NCI-H524 (cell line): ENCODE measurements around the gene CWF19L2.
"Not testable (repeated sequence)": the region's sequence is repeated elsewhere in the genome, so short reads cannot be mapped to it uniquely, and the experiment has no call there.

Source experiments
- DNase-seq, 2 experiments: peaks; one replicate each; lab custom pipeline; 2025; lab: John Stamatoyannopoulos, UW

Gene CWF19L2

DNA sequence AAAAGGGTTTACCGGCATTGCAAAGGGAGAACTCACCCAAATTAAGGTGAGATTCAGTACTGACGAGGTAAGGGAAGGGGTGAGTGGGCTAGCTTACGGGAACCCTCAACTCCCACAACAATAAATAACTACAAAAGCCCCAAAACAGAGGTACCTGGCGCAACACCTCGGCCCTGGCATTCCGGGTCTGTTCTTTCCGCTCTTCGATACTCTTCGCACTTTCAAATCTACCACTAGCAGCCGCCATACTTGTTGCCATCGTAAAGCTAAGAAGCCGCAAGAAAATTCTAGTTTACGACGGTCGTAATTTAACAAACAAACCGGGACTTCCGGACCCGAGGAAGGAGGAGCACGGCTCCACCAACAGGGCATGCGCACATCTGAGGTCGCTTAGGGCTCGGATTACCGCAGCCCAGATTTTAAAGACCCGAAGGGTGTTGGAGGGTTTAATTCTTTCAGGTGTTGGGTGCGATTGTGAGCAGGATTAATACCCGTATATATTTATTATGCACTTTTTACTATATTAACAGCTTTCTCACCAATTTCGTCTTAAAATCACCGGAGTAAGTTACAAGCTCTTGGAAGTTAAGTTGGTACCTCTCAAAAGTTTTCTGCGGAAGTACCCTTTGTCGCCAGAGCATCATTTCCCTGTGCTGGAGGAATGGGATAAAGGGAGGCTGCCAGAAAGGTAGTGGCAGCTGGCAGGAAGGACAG is at the start of gene CWF19L2:
Gene CWF19L2, minus strand, starts transcription at position 268 of the 714 bp plus-strand sequence. Its CDS starts 9 bp downstream, at position 259.
- peak; percentile 91 to 96 for DNase-seq

DNA sequence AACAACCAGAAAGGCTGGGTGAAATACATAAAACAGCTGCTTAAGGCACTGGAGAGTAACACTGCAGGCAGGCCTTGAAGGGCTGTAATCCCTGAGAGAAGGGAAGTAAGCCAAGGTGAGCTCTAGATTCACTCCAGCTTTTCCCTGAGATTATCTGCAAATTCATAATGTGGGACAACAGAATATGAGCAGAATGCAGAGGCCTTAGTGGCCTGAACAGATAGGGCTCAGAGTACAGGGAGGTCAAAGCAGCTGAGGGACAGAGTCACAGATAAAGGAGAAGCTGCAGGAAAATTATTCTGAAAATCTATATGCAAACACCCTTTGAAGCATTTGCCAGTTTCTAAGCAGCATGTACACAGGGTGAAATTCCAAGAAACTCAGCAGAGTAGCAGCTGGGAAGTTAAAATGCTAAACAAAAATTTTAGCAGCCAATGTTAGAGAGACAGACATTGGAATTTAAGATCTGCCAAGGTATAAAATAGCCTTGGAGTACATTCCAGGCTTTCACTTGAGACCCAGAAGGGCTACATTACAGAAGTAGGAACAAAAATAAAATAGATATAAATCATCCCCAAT is 48.1 kb upstream of the CWF19L2 start:
- no peak for DNase-seq

DNA sequence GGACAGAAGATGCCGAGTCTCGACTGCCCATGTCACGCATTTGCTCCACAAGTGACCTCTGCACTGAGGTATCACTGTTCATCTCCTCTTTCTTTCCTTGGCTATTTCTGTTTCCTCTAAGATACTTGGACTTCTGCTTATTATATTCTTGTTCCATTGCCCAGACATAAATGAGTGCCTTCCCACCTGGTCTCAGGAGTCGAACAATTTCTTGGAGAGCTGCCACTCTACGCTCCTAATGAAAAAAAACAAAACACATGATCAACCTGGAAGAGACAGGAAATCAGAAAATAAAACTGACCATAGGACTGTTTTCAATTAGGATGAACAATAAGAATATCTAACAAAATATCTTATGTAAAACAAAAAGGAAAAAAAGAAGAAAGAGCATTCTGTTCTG is 47.4 kb upstream of the CWF19L2 start:
- no peak for DNase-seq

DNA sequence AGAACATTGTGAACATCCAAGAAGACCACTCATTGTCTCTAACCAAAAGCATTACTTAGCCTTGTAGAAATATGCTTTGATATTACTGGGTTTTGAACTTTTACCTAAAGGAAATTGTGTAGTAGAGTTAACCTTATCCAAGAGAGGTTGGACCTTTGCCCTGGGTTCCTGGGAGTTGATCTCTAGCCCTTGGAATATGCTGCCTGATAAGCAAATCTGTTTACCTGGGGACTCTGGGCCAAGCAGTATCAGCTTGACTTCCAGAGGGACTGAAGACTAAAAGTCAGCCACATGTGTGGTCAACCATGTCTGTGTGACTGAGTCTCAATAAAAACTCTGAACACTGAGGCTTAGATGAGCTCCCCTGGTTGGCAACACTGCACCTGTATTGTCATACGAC is 44.1 kb upstream of the CWF19L2 start:
- DNase-seq, result no peak

DNA sequence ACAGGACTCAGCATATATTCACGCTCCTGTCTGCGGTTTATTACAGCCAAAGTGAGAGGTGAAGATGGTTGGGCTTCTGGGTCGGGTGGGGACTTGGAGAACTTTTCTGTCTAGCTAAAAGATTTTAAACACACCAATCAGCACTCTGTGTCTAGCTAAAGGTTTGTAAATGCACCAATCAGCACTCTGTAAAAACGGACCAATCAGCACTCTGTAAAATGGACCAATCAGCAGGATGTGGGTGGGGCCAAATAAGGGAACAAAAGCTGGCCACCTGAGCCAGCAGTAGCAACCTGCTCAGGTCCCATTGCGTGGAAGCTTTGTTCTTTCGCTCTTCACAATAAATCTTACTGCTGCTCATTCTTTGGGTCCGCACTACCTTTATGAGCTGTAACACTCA is 39.7 kb upstream of the CWF19L2 start:
- DNase-seq, result not testable (repeated sequence)

DNA sequence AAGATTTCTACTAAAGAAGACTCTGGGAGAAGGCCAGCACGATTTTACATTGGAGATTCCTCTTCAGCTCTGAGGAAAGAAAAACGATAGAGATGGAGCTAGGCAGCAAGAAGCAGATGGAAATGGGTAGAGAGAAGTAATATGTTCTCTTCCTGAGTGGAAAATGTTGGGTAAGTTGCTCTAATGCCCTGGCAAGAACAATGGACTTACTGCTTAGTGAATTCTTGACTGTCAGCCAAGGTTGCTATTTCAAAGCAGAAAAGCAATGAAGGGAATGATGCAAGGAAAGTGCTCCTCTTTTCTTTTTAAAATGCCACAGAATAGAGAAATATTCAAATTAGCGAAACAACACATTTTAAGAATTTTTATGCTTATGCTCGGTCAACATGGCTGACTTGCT is 38.4 kb upstream of the CWF19L2 start:
- no peak for DNase-seq

DNA sequence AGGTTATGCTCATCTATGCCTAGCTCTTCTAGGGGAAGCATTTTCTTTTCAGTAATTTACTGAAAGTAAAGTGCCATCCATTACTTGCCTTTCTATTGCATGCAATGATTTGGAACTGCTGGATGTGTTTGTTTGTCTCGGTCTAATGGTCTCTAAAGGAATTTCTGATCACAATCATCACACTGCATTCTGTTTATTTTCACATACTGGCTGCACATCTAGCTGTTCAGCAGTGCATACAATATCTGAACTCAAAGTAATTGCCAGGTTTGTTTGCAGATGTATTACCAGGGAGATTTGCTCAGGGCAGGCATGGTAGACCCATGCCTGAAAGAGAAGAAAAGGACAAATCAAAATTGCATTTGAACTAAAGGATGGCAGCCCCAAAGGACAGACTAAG is 36.4 kb upstream of the CWF19L2 start:
- DNase-seq, result no peak

DNA sequence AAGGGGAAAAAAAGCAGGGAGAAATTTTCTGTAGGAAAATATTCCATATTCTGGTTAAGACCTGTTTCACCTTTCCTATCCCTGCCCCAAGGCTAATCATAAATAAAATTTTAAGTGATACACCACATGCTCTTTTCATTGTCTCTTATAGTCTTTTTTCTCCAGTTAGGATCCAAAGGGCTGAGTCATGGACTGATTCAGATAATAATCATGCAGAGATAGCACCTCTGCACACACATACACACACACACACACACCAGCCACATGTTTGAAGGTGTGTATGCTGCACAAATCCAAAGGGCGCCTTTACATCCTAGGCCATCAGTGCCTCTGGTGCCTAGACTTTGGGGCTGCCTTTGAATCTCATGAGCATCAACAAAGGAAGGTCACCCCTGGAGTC is 35.5 kb upstream of the CWF19L2 start:
- no peak for DNase-seq

DNA sequence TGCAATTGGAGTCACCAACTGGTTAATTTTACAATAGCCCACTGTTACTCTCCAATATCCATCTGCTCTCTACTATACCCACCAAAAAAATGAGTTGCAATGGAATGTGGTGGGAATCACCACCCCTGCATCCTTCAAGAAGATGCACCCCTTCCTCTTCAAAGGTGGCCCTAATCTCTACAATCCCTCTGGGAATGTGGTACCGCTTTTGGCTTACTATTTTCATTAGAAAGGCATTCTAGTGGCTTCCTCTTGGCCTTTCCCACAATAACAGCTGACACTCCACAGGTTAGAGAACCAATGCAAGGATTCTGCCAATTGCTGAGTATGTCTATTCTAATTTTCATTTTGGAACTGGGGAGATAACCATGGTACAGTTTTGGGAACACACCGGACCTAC is 33.2 kb upstream of the CWF19L2 start:
- no peak for DNase-seq

DNA sequence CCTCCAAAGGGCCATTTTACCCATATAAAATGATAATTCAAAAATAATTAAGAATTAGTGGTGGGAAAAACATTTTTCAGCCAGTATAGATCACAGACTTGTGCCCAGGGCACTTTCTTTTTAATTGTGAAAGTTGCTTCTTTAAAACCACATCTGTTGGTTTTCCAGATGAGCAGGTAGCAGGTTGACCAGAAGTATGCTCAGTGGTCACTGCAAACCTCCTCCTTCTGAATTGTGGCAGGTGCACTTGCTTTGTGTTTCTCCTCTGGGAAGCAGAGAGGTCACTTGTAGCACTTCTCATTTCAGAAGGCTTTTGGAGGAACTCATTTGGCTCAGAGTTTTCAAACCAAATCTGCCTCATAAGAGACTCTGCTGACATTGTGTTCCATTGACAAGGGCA is 24.6 kb upstream of the CWF19L2 start:
- DNase-seq, result no peak

DNA sequence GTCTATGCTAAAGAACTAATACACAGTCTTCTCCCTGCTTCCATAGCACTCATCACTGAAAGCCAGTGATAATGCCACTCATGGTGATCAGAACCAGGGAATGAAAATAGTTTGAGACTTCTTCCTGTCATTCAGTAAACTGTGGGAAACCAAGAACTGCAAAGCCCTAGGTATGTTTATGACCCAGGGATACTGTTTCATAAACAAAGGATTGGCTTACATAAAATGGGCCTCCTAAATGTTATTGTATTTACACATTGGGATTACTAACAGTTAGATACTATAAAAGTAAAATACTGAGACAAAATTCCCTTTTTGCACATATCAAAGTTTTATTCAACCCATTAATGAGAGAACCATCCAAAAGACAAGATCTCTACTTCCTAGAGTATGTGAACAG is 21.3 kb upstream of the CWF19L2 start:
- no peak for DNase-seq

DNA sequence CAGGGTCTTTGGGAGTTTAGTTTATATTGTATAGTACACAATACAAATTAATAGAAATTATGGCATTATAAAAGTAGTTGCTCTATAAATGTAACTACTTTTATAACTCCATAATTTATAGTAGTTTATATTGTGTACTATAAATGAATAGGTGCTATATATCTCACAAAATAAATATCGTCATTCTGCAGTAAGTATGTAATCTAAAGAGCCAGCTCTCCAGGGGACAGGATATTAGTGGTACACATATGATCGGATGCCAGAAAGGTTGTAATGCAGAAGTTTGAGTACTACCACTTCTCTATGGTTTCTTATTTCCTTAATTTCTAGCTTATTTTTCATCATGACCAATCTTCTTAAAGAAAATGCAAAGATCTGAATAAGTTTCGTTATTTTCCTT is 20.2 kb upstream of the CWF19L2 start:
- no peak for DNase-seq

DNA sequence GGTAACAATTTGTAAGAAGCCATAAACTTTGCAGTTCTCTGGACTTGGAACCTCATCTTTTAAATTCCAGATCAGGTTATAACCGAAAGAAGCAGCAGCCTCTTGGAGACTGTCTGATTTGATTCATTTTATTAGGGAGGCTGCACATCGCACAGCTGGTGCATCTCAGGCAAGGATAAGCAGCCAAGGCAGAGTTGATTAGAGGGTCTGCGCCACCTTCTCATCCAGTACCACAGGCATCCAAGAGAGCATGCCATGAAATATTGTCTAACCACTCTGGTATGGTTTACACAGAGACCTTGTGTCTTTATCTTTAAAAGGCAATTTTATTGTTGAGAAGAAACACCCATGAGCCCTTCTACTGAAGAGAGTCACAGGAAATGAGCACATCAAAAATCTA is 16.2 kb upstream of the CWF19L2 start:
- no peak for DNase-seq

DNA sequence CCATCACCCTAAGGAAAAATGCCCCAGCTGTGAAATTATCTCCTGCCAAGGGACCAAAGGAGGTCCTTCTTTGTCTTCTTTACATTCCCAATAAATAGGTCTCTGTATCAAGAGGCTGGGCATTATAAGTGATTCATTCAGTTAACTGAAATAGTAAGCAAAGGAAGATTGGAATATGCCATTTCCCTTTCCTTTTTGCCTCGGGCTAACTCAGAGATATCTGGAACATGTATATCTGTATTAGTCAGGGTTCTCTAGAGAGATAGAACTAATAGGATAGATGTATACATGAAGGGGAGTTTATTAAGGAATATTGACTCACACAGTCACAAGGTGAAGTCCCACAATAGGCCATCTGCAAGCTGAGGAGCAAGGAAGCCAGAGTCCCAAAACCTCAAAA is 15.3 kb upstream of the CWF19L2 start:
- DNase-seq, result no peak

DNA sequence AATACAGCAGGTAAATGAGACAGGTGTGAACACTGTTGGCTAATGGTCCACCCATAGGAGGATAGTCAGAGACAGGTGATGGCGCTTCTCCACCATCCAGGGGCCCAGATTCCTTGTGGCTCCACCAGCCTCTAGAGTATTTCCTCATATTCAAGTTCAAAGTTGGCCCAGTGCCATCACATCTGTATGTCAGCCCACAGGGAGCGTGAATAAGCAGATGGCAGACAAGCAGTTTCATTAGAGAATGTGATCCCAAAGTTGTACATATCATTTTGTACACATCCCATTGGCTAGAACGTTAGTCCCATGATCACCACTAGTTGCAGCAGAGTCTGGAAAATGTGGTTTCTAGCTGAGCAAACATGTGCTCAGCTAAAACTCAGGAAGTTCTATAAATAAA is 11.0 kb upstream of the CWF19L2 start:
- peak; percentile 16 to 77 for DNase-seq

DNA sequence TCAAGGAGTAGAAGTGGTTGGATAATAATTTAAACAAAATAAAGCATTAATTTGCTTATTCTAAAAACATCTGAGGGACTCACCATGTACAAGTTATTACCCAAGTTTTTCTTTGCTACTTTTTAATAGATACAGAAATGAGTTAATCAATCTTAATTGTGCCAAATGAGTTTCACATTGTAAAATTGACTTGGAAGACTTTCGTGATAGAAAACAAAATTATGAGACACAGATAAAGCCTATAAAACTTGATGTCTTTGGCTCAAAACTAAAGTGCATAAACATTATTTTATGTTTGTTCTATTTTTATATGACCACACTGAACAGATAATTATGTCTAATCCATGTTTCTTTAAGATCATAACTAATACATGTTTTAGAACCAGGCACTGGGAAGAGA is 10.1 kb upstream of the CWF19L2 start:
- DNase-seq, result no peak

DNA sequence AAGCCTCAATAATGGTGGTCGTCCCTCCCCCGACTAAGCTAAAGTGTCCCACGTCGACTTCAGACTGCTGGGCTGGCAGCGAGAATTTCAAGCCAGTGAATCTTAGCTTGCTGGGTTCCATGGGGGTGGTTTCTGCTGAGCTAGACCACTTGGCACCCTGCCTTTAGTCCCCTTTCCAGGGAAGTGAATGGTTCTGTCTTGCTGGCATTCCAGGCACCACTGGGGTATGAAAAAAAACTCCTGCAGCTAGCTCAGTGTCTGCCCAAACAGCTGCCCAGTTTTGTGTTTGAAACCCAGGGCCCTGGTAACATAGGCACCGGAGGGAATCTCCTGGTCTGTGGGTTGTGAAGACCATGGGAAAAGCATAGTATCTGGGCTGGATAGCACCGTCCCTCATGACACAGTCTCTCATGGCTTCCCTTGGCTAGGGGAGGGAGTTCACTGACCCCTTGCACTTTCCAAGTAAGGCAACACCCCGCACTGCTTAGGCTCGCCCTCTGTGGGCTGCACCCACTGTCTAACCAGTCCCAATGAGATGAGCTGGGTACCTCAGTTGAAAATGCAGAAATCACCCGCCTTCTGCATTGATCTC is 8.7 kb upstream of the CWF19L2 start:
- DNase-seq, result not testable (repeated sequence)

DNA sequence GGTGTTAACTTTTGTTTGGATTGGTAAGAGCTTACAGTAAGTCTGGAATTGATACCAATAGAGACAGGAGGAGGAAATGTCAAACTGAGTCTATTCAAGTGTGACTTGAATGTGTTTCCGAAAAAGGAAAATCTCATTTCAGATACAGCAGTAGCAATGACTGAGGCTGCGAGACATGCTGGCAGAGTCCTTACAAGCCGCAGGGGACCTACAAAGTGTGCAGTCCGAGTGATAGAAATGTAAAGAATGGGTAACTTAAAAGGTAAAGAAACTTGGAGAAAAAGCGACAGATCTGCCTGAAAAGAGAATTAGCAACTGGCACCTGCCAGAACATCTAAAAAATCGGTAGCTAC is 444 bp downstream of the CWF19L2 start:
- no peak for DNase-seq

DNA sequence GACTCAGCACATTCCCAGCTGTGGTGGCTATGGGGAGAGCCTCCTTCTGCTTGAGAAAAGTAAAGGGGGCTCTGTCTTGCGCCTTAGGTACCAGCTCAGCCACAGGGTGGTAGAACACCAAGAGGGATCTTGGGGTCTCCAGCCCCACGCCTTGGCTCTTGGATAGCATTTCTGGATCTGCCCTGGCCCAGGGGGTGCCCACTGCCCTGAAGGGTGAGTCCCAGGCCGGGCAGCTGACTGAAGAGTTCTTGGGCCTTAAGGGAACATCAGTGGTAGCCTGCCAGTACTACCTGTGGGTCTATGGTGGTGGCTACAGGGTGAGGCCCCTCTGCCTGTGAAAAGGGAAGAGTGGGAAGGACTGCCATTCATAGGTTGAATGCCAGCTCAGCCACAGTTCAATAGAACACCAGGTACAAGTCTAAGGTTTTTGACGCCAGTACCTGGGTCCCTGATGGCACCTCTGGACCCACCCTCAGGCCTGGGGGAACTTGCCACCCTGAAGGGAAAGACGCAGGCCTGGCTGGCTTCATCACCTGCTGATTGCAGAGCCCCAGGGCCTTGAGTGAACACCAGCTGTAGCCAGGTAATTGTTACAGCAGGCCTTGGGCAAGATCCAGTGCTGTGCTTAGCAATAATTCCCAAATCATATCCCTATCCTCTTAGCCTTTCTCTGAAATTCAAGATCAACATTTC is 3.9 kb downstream of the CWF19L2 start:
- no peak for DNase-seq

DNA sequence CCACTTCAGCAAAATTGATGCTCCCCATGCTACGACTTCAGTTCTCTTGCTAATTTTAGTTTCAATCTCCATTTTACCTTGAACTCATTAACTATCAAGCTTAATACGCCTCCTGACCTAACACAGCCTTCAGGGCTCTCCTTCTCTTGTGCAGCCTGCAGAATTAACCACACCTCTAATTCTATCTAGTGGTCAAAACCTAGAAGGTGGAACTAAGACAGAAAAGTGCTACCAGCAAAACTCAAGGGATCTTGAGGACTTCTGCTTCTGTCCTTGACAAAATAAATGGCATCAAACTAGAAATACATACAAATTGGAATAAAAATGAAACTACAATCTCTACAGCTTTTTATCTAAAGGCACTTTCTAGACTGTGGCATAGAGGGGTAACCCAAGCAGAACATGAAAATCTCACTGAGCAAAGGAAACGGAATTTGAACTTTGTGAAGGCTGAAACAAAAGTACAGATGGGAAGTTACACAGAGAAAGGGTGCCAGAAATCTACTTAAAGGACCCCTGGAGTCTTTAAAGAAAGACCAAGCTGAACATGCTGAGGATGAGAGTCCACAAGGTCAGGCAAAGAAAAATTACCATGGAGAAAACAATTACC is 10.7 kb downstream of the CWF19L2 start:
- DNase-seq, result no peak

DNA sequence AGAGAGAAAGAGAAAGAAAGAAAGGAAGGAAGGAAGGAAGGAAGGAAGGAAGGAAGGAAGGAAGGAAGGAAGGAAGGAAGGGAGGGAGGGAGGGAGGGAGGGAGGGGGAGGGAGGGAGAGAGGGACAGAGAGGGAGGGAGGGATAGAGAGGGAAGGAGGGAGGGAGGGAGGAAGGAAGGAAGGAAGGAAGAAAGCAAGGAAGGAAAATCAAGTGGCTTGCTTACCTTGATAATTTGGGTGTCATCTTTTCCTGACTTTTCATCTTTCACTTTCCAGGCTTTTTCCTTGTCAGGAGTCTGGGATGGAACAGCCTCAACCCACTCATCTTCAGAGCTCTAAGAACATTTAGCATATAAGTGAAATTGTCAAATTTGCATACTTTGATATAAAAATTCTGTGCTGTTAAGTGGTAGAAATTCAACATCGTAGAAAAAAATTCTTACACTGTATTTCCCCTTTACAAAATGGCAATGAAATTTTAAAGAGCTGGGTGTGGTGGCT is 14.9 kb downstream of the CWF19L2 start:
- no peak for DNase-seq

DNA sequence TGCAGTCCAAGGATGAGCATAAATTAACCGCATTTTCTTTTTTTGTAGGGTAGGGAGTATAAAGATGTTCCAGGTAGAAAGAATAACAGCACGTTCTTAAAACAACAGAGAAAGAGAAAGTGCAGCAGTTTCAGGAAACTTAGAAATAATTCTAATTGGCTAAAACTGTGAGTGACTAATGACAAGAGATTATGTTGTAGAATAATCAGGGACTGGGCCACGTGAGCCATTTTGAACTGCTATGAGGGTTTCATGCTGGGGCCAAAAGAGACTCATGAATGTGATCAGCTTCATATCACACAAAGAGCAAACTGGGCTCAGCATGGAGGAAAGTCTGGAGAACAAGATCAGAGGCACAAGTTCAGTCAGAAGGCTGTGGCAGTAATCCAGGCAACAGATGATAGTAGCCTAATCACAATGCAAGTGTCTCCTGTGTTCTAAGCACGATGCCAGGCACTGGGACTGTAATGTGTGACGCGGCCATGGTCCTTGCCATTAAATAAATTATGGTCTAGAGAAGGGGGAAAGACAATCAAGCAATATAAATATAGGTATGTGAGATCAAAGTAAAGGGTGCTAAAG is 17.9 kb downstream of the CWF19L2 start:
- DNase-seq, result no peak
